ENCODE results near the gene SCAND1.
A peak's percentile ranks its signal among the peaks of the same experiment; 100 is the strongest.
"Not testable (repeated sequence)": the region's sequence is repeated elsewhere in the genome, so short reads cannot be mapped to it uniquely, and the experiment has no call there.

The SCAND1 gene

GRCh38 chr20:35959291-35959690, 5.0 kb upstream of the SCAND1 start:
- not testable (repeated sequence) for DNase-seq (ENCODE audit: low spot score)

- DNase-seq (ENCODE audit: low spot score) = no peak
Observed at GRCh38 chr20:35956616-35957015, 2.3 kb upstream of the SCAND1 start.

- no peak for DNase-seq (ENCODE audit: low spot score)
Observed at GRCh38 chr20:35954907-35955251, 577 bp upstream of the SCAND1 start.

- peak; percentile 38 for DNase-seq (ENCODE audit: low spot score)
Observed at GRCh38 chr20:35953387-35954199, 709 bp downstream of the SCAND1 start.

- DNase-seq (ENCODE audit: low spot score) = no peak
Observed at GRCh38 chr20:35952480-35953386, 1.6 kb downstream of the SCAND1 start.

GRCh38 chr20:35952080-35952479, 2.2 kb downstream of the SCAND1 start:
- not testable (repeated sequence) for DNase-seq (ENCODE audit: low spot score)

- DNase-seq (ENCODE audit: low spot score) = no peak
Observed at GRCh38 chr20:35950093-35950492, 4.2 kb downstream of the SCAND1 start.

- no peak for DNase-seq (ENCODE audit: low spot score)
Observed at GRCh38 chr20:35947907-35948306, 6.4 kb downstream of the SCAND1 start.

- DNase-seq (ENCODE audit: low spot score) = peak; percentile 16
Observed at GRCh38 chr20:35947489-35947888, 6.8 kb downstream of the SCAND1 start.

- DNase-seq (ENCODE audit: low spot score) = no peak
Observed at GRCh38 chr20:35942243-35942642, 12.1 kb downstream of the SCAND1 start.

- DNase-seq (ENCODE audit: low spot score) = no peak
Observed at GRCh38 chr20:35941620-35942019, 12.7 kb downstream of the SCAND1 start.

GRCh38 chr20:35939264-35939663, 15.0 kb downstream of the SCAND1 start:
- no peak for DNase-seq (ENCODE audit: low spot score)

- no peak for DNase-seq (ENCODE audit: low spot score)
Observed at GRCh38 chr20:35934050-35934449, 20.3 kb downstream of the SCAND1 start.

GRCh38 chr20:35929301-35929700, 25.0 kb downstream of the SCAND1 start:
- DNase-seq (ENCODE audit: low spot score) = no peak

- DNase-seq (ENCODE audit: low spot score) = no peak
Observed at GRCh38 chr20:35920523-35920922, 33.8 kb downstream of the SCAND1 start.

- no peak for DNase-seq (ENCODE audit: low spot score)
Observed at GRCh38 chr20:35918021-35918420, 36.3 kb downstream of the SCAND1 start.

GRCh38 chr20:35917077-35917476, 37.2 kb downstream of the SCAND1 start:
- DNase-seq (ENCODE audit: low spot score) = no peak

GRCh38 chr20:35912881-35913280, 41.4 kb downstream of the SCAND1 start:
- no peak for DNase-seq (ENCODE audit: low spot score)

- no peak for DNase-seq (ENCODE audit: low spot score)
Observed at GRCh38 chr20:35910254-35910653, 44.0 kb downstream of the SCAND1 start.

GRCh38 chr20:35909796-35910195, 44.5 kb downstream of the SCAND1 start:
- no peak for DNase-seq (ENCODE audit: low spot score)

- no peak for DNase-seq (ENCODE audit: low spot score)
Observed at GRCh38 chr20:35909176-35909575, 45.1 kb downstream of the SCAND1 start.

- no peak for DNase-seq (ENCODE audit: low spot score)
Observed at GRCh38 chr20:35908007-35908406, 46.3 kb downstream of the SCAND1 start.

GRCh38 chr20:35907017-35907701, 47.1 kb downstream of the SCAND1 start:
- no peak for DNase-seq (ENCODE audit: low spot score)

All from AG08395 (cell line).